H1 (cell line): ENCODE data around the gene DOP1A.

ENCODE experiments used
- EZH2 ChIP-seq: fragments of 200-600 bp; sonication (generic); IDR thresholded peaks from 2 replicates; pipeline ENCODE4 v1.7.1; 2012; ENCODE audit warnings: low read depth, mild to moderate bottlenecking, moderate library complexity, low read length, inconsistent platforms; ENCODE audit not compliant: severe bottlenecking
- HDAC6 ChIP-seq: IDR thresholded peaks from one replicate; pipeline ENCODE4 v1.7.1; 2012; ENCODE audit warnings: low read depth, mild to moderate bottlenecking, inconsistent platforms, low read length, moderate library complexity
- POLR2AphosphoS5 ChIP-seq: IDR thresholded peaks from 2 replicates; pipeline ENCODE4 v1.6.1; 2011; ENCODE audit warnings: low read depth, low read length
- RAD21 ChIP-seq, 2 experiments: IDR thresholded peaks in 1 of 2; conservative IDR thresholded peaks in 1 of 2; 2 replicates each; pipeline ENCODE4 v1.6.1; 2011; ENCODE audit warnings: low read depth in 2 of 2, low read length in 2 of 2, improper control_type of control experiment in 1 of 2, inconsistent platforms in 1 of 2, mild to moderate bottlenecking in 1 of 2, moderate library complexity in 1 of 2
- RNF2 ChIP-seq: fragments of 200-900, 300-1000 bp; sonication (generic); IDR thresholded peaks from 2 replicates; pipeline ENCODE4 v1.7.1; 2016; ENCODE audit warnings: borderline replicate concordance, low read depth, mild to moderate bottlenecking, antibody characterized with exemption, low read length; ENCODE audit not compliant: poor library complexity, severe bottlenecking; ENCODE audit errors: missing control alignments
- TAF1 ChIP-seq: IDR thresholded peaks from 2 replicates; pipeline ENCODE4 v1.6.1; 2011; ENCODE audit warnings: mild to moderate bottlenecking, low read depth, low read length
- ZNF274 ChIP-seq: IDR thresholded peaks from 2 replicates; pipeline ENCODE4 v1.7.0; 2012; ENCODE audit warnings: low read length, borderline replicate concordance; ENCODE audit errors: extremely low read depth
- TF ChIP-seq, protein P1 (sequence below), 3 experiments: IDR thresholded peaks; 1 replicate in 2 of 3; 2 replicates in 1 of 3; pipeline versions ENCODE4 v1.5.1 to v1.6.1; 2011; ENCODE audit warnings: low read length in 3 of 3, mild to moderate bottlenecking in 3 of 3, inconsistent platforms in 2 of 3, low read depth in 1 of 3, moderate library complexity in 1 of 3; ENCODE audit not compliant: insufficient read depth in 1 of 3; ENCODE audit errors: control extremely low read depth in 1 of 3
- TF ChIP-seq, protein P2 (sequence below): IDR thresholded peaks from 2 replicates; pipeline ENCODE4 v1.6.1; 2012; ENCODE audit warnings: inconsistent platforms

- TF ChIP-seq TAF1 (no peak), EZH2 (no peak), RNF2 (no peak), HDAC6 (no peak), ZNF274 (no peak), POLR2AphosphoS5 (no peak), RAD21 (IDR thresholded peaks at IDR 0.05 in 1 of 2, conservative IDR thresholded peaks at IDR 0.05 in 1 of 2; ENCODE audit: low read depth in 2 of 2, low read length in 2 of 2) (no peak)
- TF ChIP-seq, protein P1, sequence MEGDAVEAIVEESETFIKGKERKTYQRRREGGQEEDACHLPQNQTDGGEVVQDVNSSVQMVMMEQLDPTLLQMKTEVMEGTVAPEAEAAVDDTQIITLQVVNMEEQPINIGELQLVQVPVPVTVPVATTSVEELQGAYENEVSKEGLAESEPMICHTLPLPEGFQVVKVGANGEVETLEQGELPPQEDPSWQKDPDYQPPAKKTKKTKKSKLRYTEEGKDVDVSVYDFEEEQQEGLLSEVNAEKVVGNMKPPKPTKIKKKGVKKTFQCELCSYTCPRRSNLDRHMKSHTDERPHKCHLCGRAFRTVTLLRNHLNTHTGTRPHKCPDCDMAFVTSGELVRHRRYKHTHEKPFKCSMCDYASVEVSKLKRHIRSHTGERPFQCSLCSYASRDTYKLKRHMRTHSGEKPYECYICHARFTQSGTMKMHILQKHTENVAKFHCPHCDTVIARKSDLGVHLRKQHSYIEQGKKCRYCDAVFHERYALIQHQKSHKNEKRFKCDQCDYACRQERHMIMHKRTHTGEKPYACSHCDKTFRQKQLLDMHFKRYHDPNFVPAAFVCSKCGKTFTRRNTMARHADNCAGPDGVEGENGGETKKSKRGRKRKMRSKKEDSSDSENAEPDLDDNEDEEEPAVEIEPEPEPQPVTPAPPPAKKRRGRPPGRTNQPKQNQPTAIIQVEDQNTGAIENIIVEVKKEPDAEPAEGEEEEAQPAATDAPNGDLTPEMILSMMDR (IDR thresholded peaks at IDR 0.05; ENCODE audit: control extremely low read depth in 1 of 3, insufficient read depth in 1 of 3, low read depth in 1 of 3, low read length in 3 of 3) = no peak
- TF ChIP-seq, protein P2, sequence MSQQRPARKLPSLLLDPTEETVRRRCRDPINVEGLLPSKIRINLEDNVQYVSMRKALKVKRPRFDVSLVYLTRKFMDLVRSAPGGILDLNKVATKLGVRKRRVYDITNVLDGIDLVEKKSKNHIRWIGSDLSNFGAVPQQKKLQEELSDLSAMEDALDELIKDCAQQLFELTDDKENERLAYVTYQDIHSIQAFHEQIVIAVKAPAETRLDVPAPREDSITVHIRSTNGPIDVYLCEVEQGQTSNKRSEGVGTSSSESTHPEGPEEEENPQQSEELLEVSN = no peak
Measured at GRCh38 chr6:83132121-83132520, 64.7 kb downstream of the DOP1A start.
